Measurements from ENCODE around the gene CSTA.

Gene CSTA

DNA sequence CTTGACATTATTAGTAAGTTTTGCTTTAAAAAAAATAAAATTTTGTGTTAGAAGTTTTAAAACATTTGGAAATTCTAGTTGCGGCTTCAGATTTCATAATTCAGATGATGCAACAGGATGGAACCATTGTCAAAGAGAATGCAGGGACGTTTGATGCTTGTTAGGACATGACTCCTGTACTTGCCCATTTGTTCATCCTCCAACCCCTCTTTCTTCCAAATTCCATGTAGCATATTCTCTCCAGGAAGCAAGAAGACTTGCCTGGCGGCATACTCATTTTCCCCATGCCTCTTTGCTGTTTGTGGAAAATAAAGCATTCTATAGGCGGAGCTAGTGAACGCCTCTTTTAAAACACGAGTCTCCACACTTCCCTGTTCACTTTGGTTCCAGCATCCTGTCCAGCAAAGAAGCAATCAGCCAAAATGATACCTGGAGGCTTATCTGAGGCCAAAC lies at the start of gene CSTA:
Gene CSTA, plus strand, starts transcription at position 378 of the 453 bp plus-strand sequence. Its CDS starts 45 bp downstream, at position 423.
- no peak for DNase-seq

- no peak for DNase-seq
Observed at GRCh38 chr3:122281891-122282290, 43.2 kb upstream of the CSTA start.

- DNase-seq, result no peak
Observed at GRCh38 chr3:122283796-122284445, 41.1 kb upstream of the CSTA start.

DNA sequence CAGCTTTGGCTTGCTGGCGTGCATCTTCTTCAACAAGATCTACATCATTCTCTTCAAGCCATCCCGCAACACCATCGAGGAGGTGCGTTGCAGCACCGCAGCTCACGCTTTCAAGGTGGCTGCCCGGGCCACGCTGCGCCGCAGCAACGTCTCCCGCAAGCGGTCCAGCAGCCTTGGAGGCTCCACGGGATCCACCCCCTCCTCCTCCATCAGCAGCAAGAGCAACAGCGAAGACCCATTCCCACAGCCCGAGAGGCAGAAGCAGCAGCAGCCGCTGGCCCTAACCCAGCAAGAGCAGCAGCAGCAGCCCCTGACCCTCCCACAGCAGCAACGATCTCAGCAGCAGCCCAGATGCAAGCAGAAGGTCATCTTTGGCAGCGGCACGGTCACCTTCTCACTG lies 40.6 kb upstream of the CSTA start:
- no peak for DNase-seq

DNA sequence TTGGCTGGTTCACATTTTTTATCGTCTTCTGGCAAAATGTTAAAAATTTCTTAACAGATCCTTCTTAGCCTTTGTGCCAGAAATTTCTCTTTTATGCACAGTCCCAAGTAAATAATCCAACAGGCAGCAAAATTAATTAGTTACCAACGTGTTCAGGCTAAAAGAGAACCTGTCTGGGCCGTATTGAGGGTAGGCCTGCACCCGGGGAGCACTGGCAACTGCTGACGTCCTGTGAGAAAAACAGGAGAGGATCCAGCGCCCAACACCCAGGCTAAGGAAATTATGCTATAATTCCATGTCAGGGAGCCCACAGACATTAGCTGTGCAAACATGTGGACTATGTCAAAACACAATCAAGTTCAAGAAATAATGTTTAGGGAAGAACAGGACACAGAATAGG lies 30.7 kb upstream of the CSTA start:
- no peak for DNase-seq

GRCh38 chr3:122295266-122296062 lies 29.6 kb upstream of the CSTA start:
- DNase-seq, result no peak

DNA sequence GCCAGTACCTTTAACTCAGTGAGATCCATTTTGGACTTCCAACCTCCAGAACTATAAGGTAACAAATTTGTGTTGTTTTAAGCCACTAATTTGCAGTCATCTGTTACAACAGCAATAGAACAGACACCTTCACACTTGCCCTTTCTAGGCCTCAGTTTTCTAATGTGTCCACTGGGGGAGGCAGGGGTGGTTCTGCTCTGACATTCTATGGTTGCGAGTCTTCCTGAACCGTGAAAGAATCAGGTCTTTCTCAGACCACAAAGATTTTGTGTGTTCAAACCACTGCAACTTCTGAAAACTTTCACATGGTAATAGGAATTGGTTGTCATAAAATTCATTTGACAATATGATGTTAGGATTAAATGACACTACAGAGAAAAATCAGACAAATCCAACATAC lies 26.8 kb upstream of the CSTA start:
- DNase-seq, result no peak

GRCh38 chr3:122299215-122299614 lies 25.8 kb upstream of the CSTA start:
- no peak for DNase-seq

GRCh38 chr3:122299872-122300460 lies 25.1 kb upstream of the CSTA start:
- peak; percentile 1 to 3 for DNase-seq

DNA sequence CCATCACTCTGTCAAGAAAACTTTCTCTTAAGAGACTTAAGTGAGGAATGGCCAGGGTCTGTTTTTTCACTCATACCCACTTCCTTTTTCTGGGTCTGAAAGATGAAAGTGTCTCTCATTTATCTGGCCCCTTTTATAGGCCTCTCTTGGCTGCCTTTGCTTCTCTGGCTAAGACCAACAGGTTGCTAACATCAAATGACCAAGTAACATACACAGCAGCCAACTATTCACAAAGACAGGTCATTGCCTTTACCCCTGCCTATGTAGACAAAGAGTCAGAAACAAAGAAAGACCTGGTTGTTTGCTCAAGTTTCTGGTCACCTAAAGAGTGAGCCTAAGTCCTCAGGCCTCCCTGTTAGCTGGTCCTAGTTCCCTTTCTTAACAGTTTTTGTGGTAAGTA lies 24.0 kb upstream of the CSTA start:
- DNase-seq, result no peak

GRCh38 chr3:122305818-122306621 lies 19.0 kb upstream of the CSTA start:
- peak; percentile 1 to 56 for DNase-seq

- DNase-seq, result no peak
Observed at GRCh38 chr3:122306622-122306953, 18.5 kb upstream of the CSTA start.

DNA sequence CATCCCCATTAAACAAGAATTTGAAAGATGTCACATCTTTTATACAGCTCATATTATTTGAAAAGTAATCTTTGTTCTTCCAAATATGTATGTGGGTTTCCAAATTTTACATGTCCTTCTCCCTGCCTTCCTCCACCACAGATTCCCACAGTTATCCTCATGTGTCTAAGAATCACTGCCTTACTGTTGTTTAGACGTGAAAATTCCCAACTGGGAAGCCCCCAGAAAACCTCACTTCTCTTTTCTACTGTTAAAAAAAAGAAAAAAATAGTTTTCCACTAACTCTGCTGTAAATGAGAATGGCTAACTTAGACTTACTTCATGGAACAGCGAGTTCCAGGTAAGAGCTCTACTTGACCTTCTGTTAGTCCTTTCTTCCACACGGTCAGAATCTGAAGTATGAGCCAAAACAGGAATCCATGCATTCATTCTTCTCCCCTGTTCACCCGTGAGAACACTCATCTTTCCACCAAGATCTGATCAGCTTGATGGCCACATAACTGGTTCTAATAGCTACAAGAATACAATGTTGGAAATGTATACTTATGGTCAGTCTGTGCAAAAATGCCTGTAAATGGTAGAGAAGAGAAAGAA lies 17.9 kb upstream of the CSTA start:
- no peak for DNase-seq

DNA sequence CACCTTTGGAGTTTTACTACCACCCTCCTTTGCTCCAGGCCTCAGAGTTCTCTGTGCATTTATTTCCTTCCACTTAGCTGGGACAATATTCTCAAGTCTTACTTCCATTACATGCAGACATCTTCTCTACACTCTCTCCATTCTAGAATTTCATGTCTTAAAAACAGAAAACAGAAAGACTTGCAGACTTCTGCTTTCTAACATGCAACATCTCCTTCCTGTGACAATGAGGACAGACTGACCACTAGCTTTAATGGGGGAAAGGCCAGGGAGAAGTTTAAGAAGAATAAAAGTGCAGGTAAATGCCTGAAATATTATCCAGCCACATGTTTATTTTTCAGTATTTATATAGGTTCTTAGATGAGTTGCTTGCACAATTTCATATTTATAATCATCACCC lies 17.1 kb upstream of the CSTA start:
- DNase-seq, result no peak

DNA sequence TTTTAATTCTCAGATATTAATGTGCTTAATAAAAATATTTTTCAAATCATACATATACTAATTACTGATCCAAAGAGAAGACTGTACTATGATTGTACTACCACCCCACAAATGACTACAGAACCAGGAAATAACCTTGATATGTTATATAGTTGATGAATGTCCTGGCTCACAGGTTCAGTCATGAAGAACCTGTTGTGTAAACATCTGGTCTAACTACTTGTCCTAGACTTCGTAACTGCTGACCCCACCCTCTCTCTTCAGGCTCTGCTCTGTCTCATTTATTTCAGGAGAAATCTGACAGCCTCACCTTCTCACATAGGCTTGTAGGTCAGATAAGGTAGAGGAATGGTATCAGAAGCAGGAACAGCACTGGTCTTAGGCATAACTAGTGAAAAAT lies 14.7 kb upstream of the CSTA start:
- DNase-seq, result no peak

GRCh38 chr3:122312826-122313225 lies 12.2 kb upstream of the CSTA start:
- no peak for DNase-seq

DNA sequence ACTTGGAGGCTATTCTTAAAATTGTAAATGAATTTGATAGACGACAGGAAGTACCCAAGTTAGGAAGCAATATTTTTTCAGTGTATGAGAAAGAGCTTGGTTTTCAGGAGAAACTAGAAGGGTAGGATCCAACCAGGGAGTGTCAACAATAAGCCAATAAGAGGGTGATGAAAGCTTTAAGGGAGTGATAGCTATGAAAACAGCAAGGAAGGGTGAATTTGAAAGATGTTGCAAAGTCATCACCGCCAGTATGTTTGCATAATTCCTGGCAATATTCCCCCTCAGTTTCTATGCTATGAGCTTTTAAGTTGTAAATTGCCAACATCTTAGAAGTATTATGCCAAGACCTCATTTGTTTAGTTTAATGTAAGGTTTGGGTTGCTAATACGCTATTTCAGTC lies 11.8 kb upstream of the CSTA start:
- no peak for DNase-seq

DNA sequence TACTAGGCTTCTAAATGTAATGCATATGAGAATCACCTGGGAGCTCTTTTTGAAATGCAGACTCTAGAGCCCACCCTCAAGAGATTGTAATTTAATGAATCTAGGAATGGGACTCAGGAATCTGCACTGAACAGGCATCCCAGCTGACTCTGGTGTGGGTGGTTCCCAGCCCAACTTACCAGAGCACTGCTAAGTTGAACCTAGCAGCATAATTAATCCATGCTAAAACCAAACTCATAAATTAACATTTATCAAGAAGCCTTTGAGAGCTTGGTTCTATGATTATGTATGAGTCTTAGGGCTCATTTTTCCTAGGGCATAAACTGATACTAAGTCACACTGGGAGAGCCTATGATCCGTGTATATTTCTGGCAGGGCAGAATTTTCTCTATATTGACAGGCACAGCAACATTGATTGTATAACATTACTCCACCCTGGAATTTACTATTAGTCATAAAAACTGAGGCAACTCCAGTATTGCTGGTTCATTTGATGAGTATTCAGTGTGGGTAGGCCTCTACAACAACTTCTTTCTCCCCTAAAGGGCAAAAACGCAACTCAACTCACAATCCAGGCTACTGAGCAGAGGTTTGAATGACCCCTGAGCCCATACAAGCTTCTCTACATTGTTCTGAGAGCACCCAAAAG lies 10.7 kb upstream of the CSTA start:
- DNase-seq, result no peak

DNA sequence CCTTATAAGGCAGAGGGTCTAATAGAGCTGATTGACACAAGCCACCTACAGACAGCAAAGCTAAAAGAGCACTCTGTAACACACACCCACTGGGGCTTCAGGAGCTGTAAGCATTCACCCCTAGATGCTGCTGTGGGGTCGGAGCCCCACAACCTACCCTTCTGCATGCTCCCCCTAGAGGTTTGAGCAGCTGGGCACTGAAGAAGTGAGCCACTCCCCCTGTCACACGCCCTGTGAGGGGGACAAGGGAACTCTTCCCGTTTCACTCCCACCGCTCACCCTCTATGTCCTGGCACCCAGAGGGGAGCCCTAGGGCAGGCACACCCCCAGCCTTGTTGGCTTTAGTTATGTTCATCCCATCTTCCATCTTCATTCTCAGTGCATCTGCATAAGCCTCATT lies 9.4 kb upstream of the CSTA start:
- no peak for DNase-seq

DNA sequence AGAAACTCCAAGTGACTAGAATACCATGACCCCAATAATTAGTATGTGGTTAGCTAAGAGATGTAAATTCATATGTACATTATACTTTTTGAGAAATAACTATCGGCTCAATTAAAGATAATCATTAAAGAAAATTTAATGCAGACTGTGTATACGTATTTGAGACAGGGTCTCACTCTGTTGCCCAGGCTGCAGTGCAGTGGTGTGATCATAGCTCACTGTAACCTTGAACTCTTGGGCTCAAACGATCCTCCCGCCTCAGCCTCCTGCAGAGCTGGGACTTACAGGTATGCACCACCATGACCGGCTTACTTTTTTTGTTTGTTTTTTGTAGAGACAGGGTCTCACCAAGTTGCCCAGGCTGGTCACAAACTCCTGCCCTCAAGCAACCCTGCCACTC lies 8.7 kb upstream of the CSTA start:
- no peak for DNase-seq

DNA sequence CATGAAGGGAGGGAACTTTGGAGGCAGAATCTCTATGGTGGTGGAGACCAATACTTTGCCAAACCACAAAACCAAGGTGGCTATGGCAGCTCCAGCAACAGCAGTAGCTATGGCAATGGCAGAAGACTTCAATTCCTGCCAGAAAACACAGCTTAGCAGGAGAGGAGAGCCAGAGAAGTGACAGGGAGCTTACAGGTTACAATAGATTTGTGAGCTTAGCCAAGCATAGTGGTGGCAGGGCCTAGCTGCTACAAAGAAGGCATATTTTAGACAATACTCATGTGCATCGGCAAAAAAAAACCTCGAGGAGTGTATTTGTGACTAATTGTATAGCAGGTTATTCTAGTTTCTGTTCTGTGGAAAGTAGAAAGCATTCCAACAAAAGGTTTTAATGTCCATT lies 6.4 kb upstream of the CSTA start:
- DNase-seq, result no peak

All from NCI-H524 (cell line).